Lung (tissue), 12 donors: ENCODE measurements around the gene CXCL3. TPM values are rescaled to one million over a fixed set of nuclear protein-coding genes. Genes with fewer than 3 reads are reported as not detected.
"Not testable (repeated sequence)": the region's sequence is repeated elsewhere in the genome, so short reads cannot be mapped to it uniquely, and the experiment has no call there.

Experiments
- ATAC-seq: fragments of 200-7000 bp; cut with Tn5 transposase; one replicate; pipeline ENCODE4 v1.9.1; 2020; ENCODE audit warnings: moderate number of reproducible peaks; ENCODE audit not compliant: insufficient read depth, low FRiP score
- DNase-seq, 3 donors: peaks; one replicate each; pipeline ENCODE4 v3.0.0-alpha.2; 2013 to 2017
- H3K27ac ChIP-seq, 2 donors: one replicate each; pipeline ENCODE4 v1.5.1; 2013; ENCODE audit warnings: mild to moderate bottlenecking in 2 of 2, moderate library complexity in 2 of 2, control low read depth in 1 of 2, inconsistent platforms in 1 of 2, low read depth in 1 of 2, low read length in 1 of 2
- H3K27me3 ChIP-seq, 3 donors: one replicate each; pipeline ENCODE4 v1.5.1; 2013; ENCODE audit warnings: low read length in 2 of 3; ENCODE audit not compliant: control insufficient read depth in 3 of 3, insufficient read depth in 3 of 3
- H3K36me3 ChIP-seq, 4 donors: one replicate each; pipeline ENCODE4 v1.5.1; 2013; ENCODE audit warnings: low read length in 4 of 4, mild to moderate bottlenecking in 1 of 4, moderate library complexity in 1 of 4; ENCODE audit not compliant: control insufficient read depth in 4 of 4, insufficient read depth in 4 of 4
- H3K4me1 ChIP-seq, 5 donors: one replicate each; pipeline ENCODE4 v1.5.1; 2013; ENCODE audit warnings: low read length in 5 of 5, mild to moderate bottlenecking in 2 of 5, moderate library complexity in 1 of 5; ENCODE audit not compliant: control insufficient read depth in 5 of 5, insufficient read depth in 5 of 5
- H3K4me3 ChIP-seq: one replicate; pipeline ENCODE4 v1.5.1; 2013; ENCODE audit warnings: mild to moderate bottlenecking, control low read depth, moderate library complexity
- H3K9ac ChIP-seq, 2 donors: one replicate each; pipeline ENCODE4 v1.5.1; 2013; ENCODE audit warnings: low read length in 2 of 2, control low read depth in 1 of 2; ENCODE audit not compliant: insufficient read depth in 1 of 2
- H3K9me3 ChIP-seq, 4 donors: one replicate each; pipeline ENCODE4 v1.5.1; 2013; ENCODE audit warnings: low read length in 3 of 4, mild to moderate bottlenecking in 1 of 4, moderate library complexity in 1 of 4; ENCODE audit not compliant: control insufficient read depth in 4 of 4, insufficient read depth in 3 of 4
- CTCF ChIP-seq: IDR thresholded peaks from 2 replicates; pipeline ENCODE4 v1.5.1; 2012; ENCODE audit warnings: mild to moderate bottlenecking; ENCODE audit errors: control extremely low read depth, extremely low read depth
- WGBS, 2 donors: extraction: QIAGEN DNeasy Blood & Tissue Kit; methylation state at CpG; one replicate each; pipeline ENCODE4 v1.1.7; 2013; 5-methylcytosine and 5-hydroxymethylcytosine counted together
- polyA plus RNA-seq, 2 donors: library from polyadenylated mRNA; stranded (reverse); fragments of 200-250 nt; gene quantifications; one replicate each; pipeline ENCODE4 v1.2.1, GENCODE V29; 2013
- total RNA-seq, 2 donors: library from RNA; depleted of rRNA in 1 of 2; stranded (reverse); fragments of >200 nt in 1 of 2; gene quantifications; one replicate each; pipeline ENCODE4 v1.2.1, GENCODE V29; 2014 to 2021
- donor health status: control.
- donor health status: control.
- donor health status: Bipolar disorder and iron deficiency.
- donor health status: healthy.
- donor health status: DM: yes; HTN: yes; CAD: no.

Gene CXCL3
- total and polyA plus RNA-seq, 4 donors = 9.4 to 77.7 (median 24.1) TPM

GRCh38 chr4:74084984-74085383 lies 46.5 kb upstream of the CXCL3 start:
- TF ChIP-seq CTCF = no peak
- Histone ChIP-seq H3K36me3 (no peaks in the 10 kb centered on the region), H3K4me3 (no peak overlapping the region), H3K4me1 (no peaks in the 10 kb centered on the region), H3K9me3 (no peaks in the 10 kb centered on the region), H3K9ac (no peak overlapping the region), H3K27me3 (no peaks in the 10 kb centered on the region), H3K27ac (no peak overlapping the region)
- ATAC-seq = no peak
- WGBS, 2 donors = 71 to 76% methylated on average over 4 of the region's 4 CpGs
- no peak for DNase-seq

- no peak for ATAC-seq
- Histone ChIP-seq H3K9ac (no peak overlapping the region), H3K4me1 (no peaks in the 10 kb centered on the region), H3K27ac (no peak overlapping the region), H3K4me3 (no peak overlapping the region), H3K9me3 (no peaks in the 10 kb centered on the region), H3K27me3 (no peaks in the 10 kb centered on the region), H3K36me3 (no peaks in the 10 kb centered on the region)
- TF ChIP-seq CTCF = no peak
- no peak for DNase-seq
- 29 to 68% methylated on average over 2 of the region's 2 CpGs for WGBS, 2 donors
Measured at GRCh38 chr4:74083546-74083945, 45.1 kb upstream of the CXCL3 start.

- 36 to 65% methylated on average over 3 of the region's 3 CpGs for WGBS, 2 donors
- H3K36me3 ChIP-seq = no peaks in the 10 kb centered on the region
- H3K4me1 ChIP-seq = peaks cover 0 to 7% (median 0%) of the 10 kb centered on the region in 5 donors
- DNase-seq = no peak
- no peak overlapping the region for H3K27ac ChIP-seq
- H3K27me3 ChIP-seq = no peaks in the 10 kb centered on the region
- H3K9me3 ChIP-seq = no peaks in the 10 kb centered on the region
- no peak for TF ChIP-seq CTCF
- H3K4me3 ChIP-seq = no peak overlapping the region
- ATAC-seq = no peak
- H3K9ac ChIP-seq = no peak overlapping the region
Measured at GRCh38 chr4:74081035-74081434, 42.5 kb upstream of the CXCL3 start.

GRCh38 chr4:74080351-74080750 lies 41.9 kb upstream of the CXCL3 start:
- not testable (repeated sequence) for H3K4me3 ChIP-seq, H3K36me3 ChIP-seq, H3K4me1 ChIP-seq, H3K27me3 ChIP-seq, ATAC-seq, H3K9ac ChIP-seq, H3K9me3 ChIP-seq, DNase-seq, H3K27ac ChIP-seq
- WGBS, 2 donors = 95 to 96% methylated on average over 2 of the region's 2 CpGs

- not testable (repeated sequence) for ATAC-seq, H3K27me3 ChIP-seq, H3K9ac ChIP-seq, H3K36me3 ChIP-seq, H3K27ac ChIP-seq, H3K4me1 ChIP-seq, DNase-seq, H3K4me3 ChIP-seq, H3K9me3 ChIP-seq
- WGBS, 2 donors = 49 to 50% methylated on average over 2 of the region's 2 CpGs
Measured at GRCh38 chr4:74079024-74079423, 40.5 kb upstream of the CXCL3 start.
